CD8-positive, alpha-beta memory T cell (primary cell): ENCODE data around the gene IL3RA. TPM values are rescaled to one million over a fixed set of nuclear protein-coding genes. Genes with fewer than 3 reads are reported as not detected.
"Not testable (repeated sequence)": the region's sequence is repeated elsewhere in the genome, so short reads cannot be mapped to it uniquely, and the experiment has no call there.

ENCODE experiments used
- CTCF ChIA-PET: fragments of 350-600 bp; sonication (Branson Sonifier 250); formaldehyde crosslinking; loops from one replicate; lab custom pipeline; 2021; ENCODE audit warnings: antibody characterized with exemption; lab: Charles Lee
- POLR2A ChIA-PET: fragments of 350-600 bp; sonication (Branson Sonifier 250); formaldehyde crosslinking; loops from one replicate; lab custom pipeline; 2021; ENCODE audit warnings: antibody characterized with exemption; lab: Charles Lee
- DNase-seq, 5 donors: peaks; one replicate each; pipeline versions ENCODE4 v3.0.0 to v3.0.0-alpha.2; 2020 to 2022; ENCODE audit warnings: mixed read lengths in 1 of 5
- H3K27ac ChIP-seq: one replicate; pipeline ENCODE4 v1.7.0; 2013; ENCODE audit warnings: low read depth, mild to moderate bottlenecking, low read length, moderate library complexity
- H3K27me3 ChIP-seq: 2 replicates; pipeline ENCODE4 v1.7.0; 2013; ENCODE audit warnings: low read length, mild to moderate bottlenecking; ENCODE audit not compliant: insufficient read depth, poor library complexity, severe bottlenecking
- H3K36me3 ChIP-seq: 2 replicates; pipeline ENCODE4 v1.7.0; 2013; ENCODE audit warnings: mild to moderate bottlenecking, low read length, moderate library complexity; ENCODE audit not compliant: insufficient read depth
- H3K4me1 ChIP-seq: 2 replicates; pipeline ENCODE4 v1.7.0; 2013; ENCODE audit warnings: mild to moderate bottlenecking, low read length, moderate library complexity; ENCODE audit not compliant: insufficient read depth
- H3K4me3 ChIP-seq: 2 replicates; pipeline ENCODE4 v1.7.0; 2013; ENCODE audit warnings: mild to moderate bottlenecking, low read length
- H3K9me3 ChIP-seq: 2 replicates; pipeline ENCODE4 v1.7.0; 2013; ENCODE audit warnings: mild to moderate bottlenecking, low read length
- H3K27ac Mint-ChIP-seq, 8 donors: one replicate each; pipeline ENCODE4 v1.8.0; 2020 to 2021; ENCODE audit warnings: mixed read lengths in 8 of 8, mild to moderate bottlenecking in 6 of 8, inconsistent platforms in 3 of 8, moderate library complexity in 3 of 8
- H3K27me3 Mint-ChIP-seq, 2 donors: one replicate each; pipeline ENCODE4 v1.8.0; 2020 to 2021; ENCODE audit warnings: mixed read lengths in 2 of 2, mild to moderate bottlenecking in 1 of 2, moderate library complexity in 1 of 2
- H3K36me3 Mint-ChIP-seq, 3 donors: one replicate each; pipeline ENCODE4 v1.8.0; 2020 to 2021; ENCODE audit warnings: mixed read lengths in 3 of 3, inconsistent platforms in 1 of 3, mild to moderate bottlenecking in 1 of 3
- H3K4me1 Mint-ChIP-seq, 3 donors: one replicate each; pipeline ENCODE4 v1.8.0; 2020 to 2021; ENCODE audit warnings: mixed read lengths in 3 of 3, inconsistent platforms in 1 of 3, mild to moderate bottlenecking in 1 of 3
- H3K4me3 Mint-ChIP-seq, 7 donors: one replicate each; pipeline ENCODE4 v1.8.0; 2020 to 2021; ENCODE audit warnings: mixed read lengths in 7 of 7, mild to moderate bottlenecking in 6 of 7, moderate library complexity in 4 of 7, inconsistent platforms in 2 of 7
- H3K9me3 Mint-ChIP-seq, 5 donors: one replicate each; pipeline ENCODE4 v1.8.0; 2020 to 2022; ENCODE audit warnings: mixed read lengths in 5 of 5, mild to moderate bottlenecking in 3 of 5, moderate library complexity in 2 of 5, inconsistent platforms in 1 of 5
- polyA plus RNA-seq: library from polyadenylated mRNA; unstranded; fragments of 300-500 nt; fragmentation: Illumina TruSeq; gene quantifications from one replicate; pipeline ENCODE4 v1.2.3, GENCODE V29; 2021
- total RNA-seq, 2 experiments: library from RNA; stranded (reverse); gene quantifications; one replicate each; pipeline ENCODE4 v1.2.3, GENCODE V29; 2021

IL3RA gene
- under 1 TPM; 0.42 to 0.44 TPM for total RNA-seq
- polyA plus RNA-seq, result not detected

DNA sequence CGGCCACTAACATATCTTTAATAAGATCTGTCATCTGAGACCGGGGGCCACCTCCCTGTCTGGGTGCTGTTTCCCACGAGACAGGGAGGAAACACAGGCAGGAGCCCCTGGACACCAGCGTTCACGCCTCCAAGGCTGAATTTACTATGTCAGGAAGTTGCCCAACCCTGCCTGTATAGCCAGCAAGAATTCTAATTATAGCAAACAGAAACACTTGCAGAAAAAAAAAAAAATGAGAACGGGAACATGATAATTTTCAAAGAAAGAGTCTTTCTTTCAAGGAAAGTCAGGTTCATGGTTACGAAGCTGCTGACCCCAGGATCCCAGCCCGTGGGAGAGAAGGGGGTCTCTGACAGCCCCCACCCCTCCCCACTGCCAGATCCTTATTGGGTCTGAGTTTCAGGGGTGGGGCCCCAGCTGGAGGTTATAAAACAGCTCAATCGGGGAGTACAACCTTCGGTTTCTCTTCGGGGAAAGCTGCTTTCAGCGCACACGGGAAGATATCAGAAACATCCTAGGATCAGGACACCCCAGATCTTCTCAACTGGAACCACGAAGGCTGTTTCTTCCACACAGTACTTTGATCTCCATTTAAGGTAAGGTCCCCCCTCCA, at the start of gene IL3RA:
IL3RA (plus strand) TSS at position 455 of the 613 bp plus-strand sequence. CDS start 4,981 bp downstream, outside the sequence.
- Mint-ChIP-seq H3K9me3 (peaks cover 0 to 17% (median 13%) of the 10 kb centered on the region in 5 donors), H3K36me3 (no peaks in the 10 kb centered on the region), H3K4me3 (peak within 1 kb of the TSS; percentile 70 to 88 (median 85)), H3K27ac (peak within 1 kb of the TSS in 6 of 8 donors; percentile 18 to 74 (median 42)), H3K27me3 (peaks cover 8 to 26% of the 10 kb centered on the region in 2 donors), H3K4me1 (peaks cover 10 to 13% (median 11%) of the 10 kb centered on the region in 3 donors)
- Histone ChIP-seq H3K27ac (no peak within 1 kb of the TSS), H3K36me3 (no peaks in the 10 kb centered on the region), H3K4me3 (peak within 1 kb of the TSS; percentile 46), H3K4me1 (no peaks in the 10 kb centered on the region), H3K27me3 (no peaks in the 10 kb centered on the region), H3K9me3 (no peaks in the 10 kb centered on the region)
- CTCF ChIA-PET, result no interaction called here
- DNase-seq, result no peak
- POLR2A ChIA-PET, result no interaction called here

DNA sequence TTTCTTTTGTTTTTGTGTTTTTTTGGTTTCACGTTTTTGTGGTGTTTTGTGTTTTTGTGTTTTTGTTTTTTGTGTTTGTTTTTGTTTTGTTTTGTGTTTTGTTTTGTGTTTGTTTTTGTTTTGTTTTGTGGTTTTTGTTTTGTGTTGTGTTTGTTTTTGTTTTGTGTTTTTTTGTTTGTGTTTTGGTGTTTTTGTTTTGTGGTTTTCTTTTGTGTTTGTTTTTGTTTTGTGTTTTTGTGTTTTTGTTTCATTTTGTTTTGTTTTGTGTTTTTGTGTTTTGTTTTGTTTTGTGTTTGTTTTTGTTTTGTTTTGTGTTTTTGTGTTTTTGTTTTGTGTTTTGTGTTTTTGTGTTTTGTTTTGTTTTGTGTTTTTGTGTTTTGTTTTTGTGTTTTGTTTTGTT, 47.0 kb upstream of the IL3RA start:
- no peak overlapping the region for H3K4me3 Mint-ChIP-seq

DNA sequence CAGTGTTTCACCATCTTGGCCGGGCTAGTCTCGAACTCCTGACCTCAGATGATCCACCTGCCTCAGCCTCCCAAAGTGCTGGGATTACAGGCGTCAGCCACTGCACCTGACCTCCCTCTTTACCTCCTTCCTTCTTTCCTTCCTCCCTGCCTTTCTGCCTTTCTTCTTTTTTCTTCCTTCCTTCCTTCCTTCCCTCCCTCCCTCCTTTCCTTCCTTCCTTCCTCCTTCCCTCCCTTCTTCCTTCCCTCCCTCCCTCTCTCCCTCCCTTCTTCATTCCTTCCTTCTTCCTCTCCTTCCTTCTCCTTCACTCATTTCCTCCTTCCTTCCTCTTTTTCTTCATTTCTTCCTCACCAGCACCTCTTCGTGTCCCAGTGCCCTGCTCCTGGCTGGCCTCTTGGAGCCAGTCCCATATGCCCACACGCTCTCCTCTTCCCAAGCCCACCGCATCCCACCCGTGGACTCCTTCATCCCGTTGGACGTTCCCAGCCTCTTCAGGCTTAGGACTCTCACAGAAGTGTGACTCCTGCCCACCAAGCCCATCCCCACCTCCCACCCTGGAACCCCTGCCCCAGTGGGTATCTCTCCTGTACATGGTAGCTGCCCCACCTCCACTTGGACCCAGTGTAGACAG, 45.4 kb upstream of the IL3RA start:
- Histone ChIP-seq H3K27me3 (no peaks in the 10 kb centered on the region), H3K9me3 (no peaks in the 10 kb centered on the region), H3K36me3 (no peaks in the 10 kb centered on the region), H3K4me3 (no peak overlapping the region), H3K4me1 (no peaks in the 10 kb centered on the region), H3K27ac (no peak overlapping the region)
- peaks cover 7 to 8% of the 10 kb centered on the region in 2 donors for H3K27me3 Mint-ChIP-seq
- H3K27ac Mint-ChIP-seq, result no peak overlapping the region
- H3K9me3 Mint-ChIP-seq, result peaks cover 0 to 6% (median 3%) of the 10 kb centered on the region in 5 donors
- H3K4me3 Mint-ChIP-seq, result no peak overlapping the region
- peaks cover 5 to 19% (median 9%) of the 10 kb centered on the region in 3 donors for H3K4me1 Mint-ChIP-seq
- DNase-seq, result no peak
- no peaks in the 10 kb centered on the region for H3K36me3 Mint-ChIP-seq
- POLR2A ChIA-PET, result no interaction called here
- CTCF ChIA-PET, result no interaction called here

More for the DNA sequence above, 47.0 kb upstream of the IL3RA start:
- H3K4me1 Mint-ChIP-seq, result peaks cover 5 to 16% (median 9%) of the 10 kb centered on the region in 3 donors
- Histone ChIP-seq H3K36me3 (no peaks in the 10 kb centered on the region), H3K9me3 (no peaks in the 10 kb centered on the region), H3K4me1 (no peaks in the 10 kb centered on the region), H3K27ac (no peak overlapping the region), H3K4me3 (no peak overlapping the region), H3K27me3 (no peaks in the 10 kb centered on the region)
- ChIA-PET CTCF (no interaction called here), POLR2A (no interaction called here)
- H3K36me3 Mint-ChIP-seq, result no peaks in the 10 kb centered on the region
- peaks cover 6 to 7% of the 10 kb centered on the region in 2 donors for H3K27me3 Mint-ChIP-seq
- peak overlapping the region in 1 of 8 donors; percentile 76 for H3K27ac Mint-ChIP-seq
- no peak for DNase-seq
- H3K9me3 Mint-ChIP-seq, result peaks cover 0 to 6% (median 3%) of the 10 kb centered on the region in 5 donors

DNA sequence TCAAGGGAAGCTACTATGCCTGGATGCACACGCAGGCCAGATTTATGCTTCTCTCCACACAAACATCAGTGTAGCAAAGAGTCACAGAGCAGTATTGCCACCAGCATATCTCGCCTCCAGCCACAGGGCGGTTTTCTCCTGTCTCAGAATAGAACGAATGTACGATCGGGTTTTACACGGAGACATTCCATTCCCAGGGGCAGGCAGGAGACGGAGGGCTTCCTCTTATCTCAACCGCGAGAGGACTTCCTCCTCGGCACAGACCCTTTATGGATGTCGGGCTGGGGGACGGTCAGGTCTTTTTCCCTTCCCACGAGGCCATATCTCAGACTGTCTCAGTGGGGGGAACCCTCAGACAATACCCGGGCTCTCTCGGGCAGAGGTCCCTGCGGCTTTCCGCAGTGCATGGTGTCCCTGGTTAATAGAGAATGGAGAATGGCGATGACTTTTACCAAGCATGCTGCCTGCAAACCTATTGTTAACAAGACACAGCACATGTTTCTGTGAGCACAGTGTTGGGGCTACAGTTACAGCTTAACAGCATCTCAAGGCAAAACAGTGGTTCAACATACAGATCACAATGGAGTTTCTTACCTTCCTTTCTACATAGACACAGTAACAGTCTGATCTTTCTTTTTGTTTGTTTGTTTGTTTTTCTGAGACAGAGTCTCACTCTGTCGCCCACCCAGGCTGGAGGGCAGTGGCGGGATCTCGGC, 43.9 kb upstream of the IL3RA start:
- Histone ChIP-seq H3K27me3 (no peaks in the 10 kb centered on the region), H3K36me3 (no peaks in the 10 kb centered on the region), H3K4me1 (no peaks in the 10 kb centered on the region), H3K4me3 (no peak overlapping the region), H3K9me3 (no peaks in the 10 kb centered on the region), H3K27ac (no peak overlapping the region)
- ChIA-PET POLR2A (no interaction called here), CTCF (no interaction called here)
- H3K36me3 Mint-ChIP-seq, result no peaks in the 10 kb centered on the region
- no peak overlapping the region for H3K27ac Mint-ChIP-seq
- no peak for DNase-seq
- peaks cover 0 to 6% (median 3%) of the 10 kb centered on the region in 5 donors for H3K9me3 Mint-ChIP-seq
- peak overlapping the region in 2 of 7 donors; percentile 2 to 30 for H3K4me3 Mint-ChIP-seq
- H3K4me1 Mint-ChIP-seq, result peaks cover 5 to 19% (median 9%) of the 10 kb centered on the region in 3 donors
- peaks cover 2 to 8% of the 10 kb centered on the region in 2 donors for H3K27me3 Mint-ChIP-seq

DNA sequence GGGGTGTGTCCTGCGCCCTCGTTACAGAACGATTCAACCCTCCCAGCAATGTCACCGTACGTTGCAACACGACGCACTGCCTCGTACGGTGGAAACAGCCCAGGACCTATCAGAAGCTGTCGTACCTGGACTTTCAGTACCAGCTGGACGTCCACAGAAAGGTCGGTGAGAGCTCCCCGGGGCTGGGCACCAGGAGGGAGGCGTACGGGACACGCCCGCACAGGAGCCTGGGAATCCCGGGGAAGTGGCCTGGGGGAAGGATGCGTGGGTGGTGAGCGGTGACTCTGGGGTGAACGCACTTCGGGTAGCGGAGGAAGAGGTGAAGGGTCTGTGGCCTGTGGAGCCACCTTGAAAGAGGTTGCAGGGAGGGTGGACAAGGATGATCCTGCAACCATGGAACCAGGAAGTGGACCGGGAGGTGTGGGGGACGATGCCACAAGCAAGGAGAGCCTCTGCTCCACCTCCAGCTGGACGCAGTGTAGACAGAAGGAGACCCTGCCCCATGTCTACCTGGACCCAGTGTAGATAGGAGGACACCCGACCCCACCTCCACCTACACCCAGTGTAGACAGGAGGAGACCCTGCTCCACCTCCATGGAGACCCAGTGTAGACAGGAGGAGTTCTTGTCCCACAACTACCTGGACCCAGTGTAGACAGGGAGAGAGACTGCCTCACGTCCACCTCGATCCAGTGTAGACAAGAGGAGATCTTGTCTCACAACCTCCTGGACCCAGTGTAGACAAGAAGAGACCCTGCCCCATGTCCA, 42.1 kb upstream of the IL3RA start:
- H3K9me3 Mint-ChIP-seq, result peaks cover 0 to 3% (median 1%) of the 10 kb centered on the region in 5 donors
- no peak overlapping the region for H3K27ac Mint-ChIP-seq
- Histone ChIP-seq H3K9me3 (no peaks in the 10 kb centered on the region), H3K27me3 (no peaks in the 10 kb centered on the region), H3K36me3 (no peaks in the 10 kb centered on the region), H3K4me1 (no peaks in the 10 kb centered on the region), H3K27ac (no peak overlapping the region), H3K4me3 (no peak overlapping the region)
- DNase-seq, result no peak
- no peak overlapping the region for H3K4me3 Mint-ChIP-seq
- POLR2A ChIA-PET, result no interaction called here
- CTCF ChIA-PET, result no interaction called here
- peaks cover 5 to 19% (median 9%) of the 10 kb centered on the region in 3 donors for H3K4me1 Mint-ChIP-seq
- peaks cover 9% of the 10 kb centered on the region in 2 donors for H3K27me3 Mint-ChIP-seq
- H3K36me3 Mint-ChIP-seq, result no peaks in the 10 kb centered on the region

DNA sequence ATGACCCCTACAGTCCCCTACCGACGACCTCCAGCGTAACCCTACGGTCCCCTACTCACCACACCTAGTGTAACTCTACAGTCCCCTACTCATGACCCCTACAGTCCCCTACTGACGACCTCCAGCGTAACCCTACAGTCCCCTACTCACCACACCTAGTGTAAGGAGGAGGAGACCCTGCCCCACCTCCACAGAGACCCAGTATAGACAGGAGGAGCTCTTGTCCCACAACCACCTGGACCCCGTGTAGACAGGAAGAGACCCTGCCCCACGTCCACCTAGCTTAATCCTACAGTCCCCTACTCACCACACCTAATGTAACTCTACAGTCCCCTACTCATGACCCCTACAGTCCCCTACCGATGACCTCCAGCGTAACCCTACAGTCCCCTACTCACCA, 41.0 kb upstream of the IL3RA start:
- Mint-ChIP-seq H3K27me3 (peaks cover 9 to 13% of the 10 kb centered on the region in 2 donors), H3K4me3 (no peak overlapping the region), H3K27ac (no peak overlapping the region), H3K9me3 (peaks cover 0 to 2% (median 0%) of the 10 kb centered on the region in 5 donors), H3K36me3 (no peaks in the 10 kb centered on the region), H3K4me1 (peaks cover 5 to 19% (median 9%) of the 10 kb centered on the region in 3 donors)
- H3K9me3 ChIP-seq, result no peaks in the 10 kb centered on the region
- no peak overlapping the region for H3K27ac ChIP-seq
- CTCF ChIA-PET, result no interaction called here
- H3K4me1 ChIP-seq, result no peaks in the 10 kb centered on the region
- no peaks in the 10 kb centered on the region for H3K36me3 ChIP-seq
- DNase-seq, result no peak
- H3K4me3 ChIP-seq, result no peak overlapping the region
- H3K27me3 ChIP-seq, result no peaks in the 10 kb centered on the region
- POLR2A ChIA-PET, result no interaction called here

DNA sequence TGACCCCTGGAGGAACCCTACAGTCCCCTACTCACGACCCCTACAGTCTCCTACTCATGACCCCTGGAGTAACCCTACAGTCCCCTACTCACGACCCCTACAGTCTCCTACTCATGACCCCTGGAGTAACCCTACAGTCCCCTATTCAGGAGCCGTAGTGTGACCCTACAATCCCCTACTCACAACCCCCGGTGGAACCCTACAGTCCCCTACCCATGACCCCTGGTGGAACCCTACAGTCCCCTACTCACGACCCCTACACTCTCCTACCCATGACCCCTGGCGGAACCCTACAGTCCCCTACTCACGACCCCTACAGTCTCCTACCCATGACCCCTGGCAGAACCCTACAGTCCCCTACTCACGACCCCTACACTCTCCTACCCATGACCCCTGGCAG, 39.0 kb upstream of the IL3RA start:
- H3K4me1 ChIP-seq, H3K27ac Mint-ChIP-seq, H3K9me3 Mint-ChIP-seq, H3K27me3 ChIP-seq, H3K27ac ChIP-seq, H3K9me3 ChIP-seq, H3K36me3 ChIP-seq, DNase-seq, H3K36me3 Mint-ChIP-seq, H3K4me3 ChIP-seq, H3K4me3 Mint-ChIP-seq, CTCF ChIA-PET, POLR2A ChIA-PET: not testable (repeated sequence)
- H3K4me1 Mint-ChIP-seq, result peaks cover 2 to 13% (median 9%) of the 10 kb centered on the region in 3 donors
- peaks cover 10 to 13% of the 10 kb centered on the region in 2 donors for H3K27me3 Mint-ChIP-seq
